HCT116 (cell line): ENCODE results near the gene ADD1. TPM values are rescaled to one million over a fixed set of nuclear protein-coding genes. Genes with fewer than 3 reads are reported as not detected.

Experiments used
- ATAC-seq: fragments of 200-7000 bp; cut with Tn5 transposase; 2 replicates; pipeline ENCODE4 v1.9.1; 2020; ENCODE audit warnings: mild to moderate bottlenecking, moderate library complexity
- BruUV-seq: library from RNA; stranded (reverse); fragments of 400-500 nt; replicated peaks from 2 replicates; lab custom pipeline; 2021; lab: Mats Ljungman, UMichigan
- CTCF ChIA-PET: fragments of 300-600 bp; sonication (Branson Sonifier 250); formaldehyde crosslinking; loops from one replicate; lab custom pipeline; 2021; ENCODE audit warnings: antibody characterized with exemption; lab: Charles Lee
- POLR2A ChIA-PET: fragments of 300-600, 350-600 bp; sonication (Branson Sonifier 250); formaldehyde crosslinking; loops from one replicate; lab custom pipeline; 2021; ENCODE audit warnings: antibody characterized with exemption; lab: Charles Lee
- RAD21 ChIA-PET, 2 experiments: fragments of 300-600 bp; sonication (Branson Sonifier 250); formaldehyde crosslinking; loops; one replicate each; lab custom pipeline; 2023; ENCODE audit warnings: low total read pairs in 2 of 2; ENCODE audit not compliant: uncharacterized antibody in 2 of 2, unreplicated experiment in 2 of 2, low non-redundant PET in 1 of 2; lab: Charles Lee
- DNase-seq: peaks from one replicate; pipeline ENCODE4 v3.0.0-alpha.2; 2010; ENCODE audit warnings: low read depth, low spot score
- H2AFZ ChIP-seq: fragments of 200-600 bp; shearing (Covaris generic), sonication (generic); 2 replicates; pipeline ENCODE4 v1.6.1; 2017; ENCODE audit warnings: low read depth, mixed run types, mixed read lengths, antibody characterized with exemption, low read length; ENCODE audit not compliant: poor library complexity, severe bottlenecking
- H3K27ac ChIP-seq: 2 replicates; pipeline ENCODE4 v1.5.1; 2012; ENCODE audit warnings: low read depth, low read length
- H3K27me3 ChIP-seq: fragments of 200-600 bp; sonication (generic); 2 replicates; pipeline ENCODE4 v1.6.1; 2016; ENCODE audit warnings: mixed run types, low read length, mixed read lengths; ENCODE audit not compliant: insufficient read depth
- H3K36me3 ChIP-seq, 2 experiments: fragments of 200-500 bp in 1 of 2; fragments of 200-600 bp in 1 of 2; sonication (Bioruptor generic) in 1 of 2; sonication (generic) in 1 of 2; 2 replicates each; pipeline versions ENCODE4 v1.5.1 to v1.6.1; 2014 to 2016; ENCODE audit warnings: low read length in 2 of 2, inconsistent platforms in 1 of 2, mixed read lengths in 1 of 2, mixed run types in 1 of 2; ENCODE audit not compliant: insufficient read depth in 2 of 2, control insufficient read depth in 1 of 2
- H3K4me1 ChIP-seq, 2 experiments: fragments of 200-600 bp in 1 of 2; sonication (generic) in 1 of 2; 2 replicates each; pipeline versions ENCODE4 v1.5.1 to v1.6.1; 2012 to 2017; ENCODE audit warnings: low read length in 2 of 2, inconsistent platforms in 1 of 2, mild to moderate bottlenecking in 1 of 2, mixed read lengths in 1 of 2, mixed run types in 1 of 2, moderate library complexity in 1 of 2; ENCODE audit not compliant: insufficient read depth in 2 of 2, control insufficient read depth in 1 of 2
- H3K4me2 ChIP-seq: fragments of 200-600 bp; sonication (generic); 2 replicates; pipeline ENCODE4 v1.6.1; 2017; ENCODE audit warnings: mixed run types, low read length, mixed read lengths
- H3K4me3 ChIP-seq, 2 experiments: fragments of 200-600 bp in 1 of 2; sonication (generic) in 1 of 2; replicated peaks in 1 of 2; 2 replicates each; pipeline ENCODE4 v1.5.1; 2011 to 2016; ENCODE audit warnings: low read length in 2 of 2, control low read depth in 1 of 2, low read depth in 1 of 2, mild to moderate bottlenecking in 1 of 2, mixed read lengths in 1 of 2, mixed run types in 1 of 2
- H3K79me2 ChIP-seq: fragments of 200-600 bp; sonication (generic); 2 replicates; pipeline ENCODE4 v1.6.1; 2017; ENCODE audit warnings: mild to moderate bottlenecking, mixed run types, low read length, moderate library complexity, mixed read lengths; ENCODE audit not compliant: insufficient read depth
- H3K9ac ChIP-seq: fragments of 200-600 bp; sonication (generic); 2 replicates; pipeline ENCODE4 v1.6.1; 2016; ENCODE audit warnings: low read length, mixed read lengths
- H3K9me2 ChIP-seq: fragments of 200-600 bp; sonication (generic), shearing (Covaris generic); 2 replicates; pipeline ENCODE4 v1.6.1; 2017; ENCODE audit warnings: mixed run types, mild to moderate bottlenecking, moderate library complexity; ENCODE audit not compliant: insufficient read depth
- H3K9me3 ChIP-seq, 2 experiments: fragments of 200-500 bp in 1 of 2; fragments of 200-600 bp in 1 of 2; sonication (Bioruptor generic) in 1 of 2; sonication (generic) in 1 of 2; 2 replicates each; pipeline ENCODE4 v1.6.1; 2014 to 2017; ENCODE audit warnings: low read length in 2 of 2, mixed read lengths in 2 of 2, inconsistent platforms in 1 of 2, low read depth in 1 of 2, mild to moderate bottlenecking in 1 of 2, mixed run types in 1 of 2, moderate library complexity in 1 of 2; ENCODE audit not compliant: control insufficient read depth in 1 of 2, insufficient read depth in 1 of 2
- H4K20me1 ChIP-seq: fragments of 200-600 bp; sonication (generic), shearing (Covaris generic); 2 replicates; pipeline ENCODE4 v1.6.1; 2017; ENCODE audit warnings: mixed run types, mild to moderate bottlenecking, moderate library complexity; ENCODE audit not compliant: insufficient read depth
- CBX3 ChIP-seq: IDR thresholded peaks from 2 replicates; pipeline ENCODE4 v1.6.1; 2012; ENCODE audit warnings: low read depth
- ELF1 ChIP-seq: IDR thresholded peaks from 2 replicates; pipeline ENCODE4 v1.6.1; 2012; ENCODE audit warnings: low read depth, borderline replicate concordance
- EZH2 ChIP-seq: fragments of 200-600 bp; sonication (generic); IDR thresholded peaks from 2 replicates; pipeline ENCODE4 v1.6.1; 2017; ENCODE audit warnings: antibody characterized with exemption, mixed run types
- FOSL1 ChIP-seq: IDR thresholded peaks from 2 replicates; pipeline ENCODE4 v1.6.1; 2012; ENCODE audit warnings: low read depth
- JUND ChIP-seq: IDR thresholded peaks from 2 replicates; pipeline ENCODE4 v1.6.1; 2012
- POLR2A ChIP-seq: IDR thresholded peaks from 2 replicates; pipeline ENCODE4 v1.7.0; 2011; ENCODE audit warnings: borderline replicate concordance; ENCODE audit not compliant: insufficient read depth, insufficient read length; ENCODE audit errors: extremely low read depth
- POLR2AphosphoS5 ChIP-seq: IDR thresholded peaks from 2 replicates; pipeline ENCODE4 v1.6.1; 2011; ENCODE audit warnings: mild to moderate bottlenecking, low read depth, low read length, moderate library complexity
- RAD21 ChIP-seq: IDR thresholded peaks from 2 replicates; pipeline ENCODE4 v1.6.1; 2012; ENCODE audit warnings: low read depth, mild to moderate bottlenecking
- REST ChIP-seq: IDR thresholded peaks from 2 replicates; pipeline ENCODE4 v1.6.1; 2012; ENCODE audit warnings: low read depth
- SIN3A ChIP-seq: IDR thresholded peaks from 2 replicates; pipeline ENCODE4 v1.6.1; 2012; ENCODE audit warnings: low read depth
- SRF ChIP-seq: IDR thresholded peaks from 2 replicates; pipeline ENCODE4 v1.6.1; 2012; ENCODE audit warnings: low read depth
- TCF7L2 ChIP-seq: IDR thresholded peaks from 2 replicates; pipeline ENCODE4 v1.7.0; 2011; ENCODE audit warnings: borderline replicate concordance, inconsistent platforms; ENCODE audit not compliant: insufficient read depth, insufficient read length; ENCODE audit errors: extremely low read depth
- YY1 ChIP-seq: IDR thresholded peaks from 2 replicates; pipeline ENCODE4 v1.6.1; 2011; ENCODE audit warnings: low read length, low read depth, moderate library complexity, mild to moderate bottlenecking; ENCODE audit not compliant: insufficient replicate concordance; ENCODE audit errors: extremely low read depth
- ZBTB33 ChIP-seq: IDR thresholded peaks from 2 replicates; pipeline ENCODE4 v1.6.1; 2011; ENCODE audit warnings: mild to moderate bottlenecking, low read length, moderate library complexity; ENCODE audit not compliant: insufficient replicate concordance; ENCODE audit errors: extremely low read depth
- ZFX ChIP-seq: fragments of 450-650 bp; IDR thresholded peaks from 2 replicates; pipeline ENCODE4 v1.6.1; 2017
- ZNF274 ChIP-seq: fragments of 200-500 bp; sonication (Bioruptor generic); IDR thresholded peaks from 2 replicates; pipeline ENCODE4 v1.6.1; 2014; ENCODE audit warnings: mild to moderate bottlenecking, low read depth, low read length, inconsistent platforms
- intact Hi-C: fragments of 100-400 bp; cut with micrococcal nuclease; formaldehyde crosslinking; loops from 2 replicates; pipeline ENCODE4 v1.10.0; 2022
- total RNA-seq: library from RNA; stranded (reverse); gene quantifications from one replicate; pipeline ENCODE4 v1.2.1, GENCODE V29; 2021; ENCODE audit not compliant: unreplicated experiment
- TF ChIP-seq, protein P1 (sequence below): IDR thresholded peaks from 2 replicates; pipeline ENCODE4 v1.6.1; 2012
- TF ChIP-seq, protein P2 (sequence below), 3 experiments: fragments of 200-600 bp in 1 of 3; sonication (generic) in 1 of 3; IDR thresholded peaks in 2 of 3; conservative IDR thresholded peaks in 1 of 3; 2 replicates each; pipeline ENCODE4 v1.5.1; 2012 to 2017; ENCODE audit warnings: low read depth in 2 of 3, low read length in 2 of 3, antibody characterized with exemption in 1 of 3, borderline replicate concordance in 1 of 3, control low read depth in 1 of 3, mild to moderate bottlenecking in 1 of 3, mixed read lengths in 1 of 3, mixed run types in 1 of 3, moderate library complexity in 1 of 3; ENCODE audit not compliant: insufficient read depth in 1 of 3
- TF ChIP-seq, protein P3 (sequence below): IDR thresholded peaks from 2 replicates; pipeline ENCODE4 v1.6.1; 2012

Gene ADD1
- total RNA-seq, 1 experiment from 2014 or later, result 139 TPM

DNA sequence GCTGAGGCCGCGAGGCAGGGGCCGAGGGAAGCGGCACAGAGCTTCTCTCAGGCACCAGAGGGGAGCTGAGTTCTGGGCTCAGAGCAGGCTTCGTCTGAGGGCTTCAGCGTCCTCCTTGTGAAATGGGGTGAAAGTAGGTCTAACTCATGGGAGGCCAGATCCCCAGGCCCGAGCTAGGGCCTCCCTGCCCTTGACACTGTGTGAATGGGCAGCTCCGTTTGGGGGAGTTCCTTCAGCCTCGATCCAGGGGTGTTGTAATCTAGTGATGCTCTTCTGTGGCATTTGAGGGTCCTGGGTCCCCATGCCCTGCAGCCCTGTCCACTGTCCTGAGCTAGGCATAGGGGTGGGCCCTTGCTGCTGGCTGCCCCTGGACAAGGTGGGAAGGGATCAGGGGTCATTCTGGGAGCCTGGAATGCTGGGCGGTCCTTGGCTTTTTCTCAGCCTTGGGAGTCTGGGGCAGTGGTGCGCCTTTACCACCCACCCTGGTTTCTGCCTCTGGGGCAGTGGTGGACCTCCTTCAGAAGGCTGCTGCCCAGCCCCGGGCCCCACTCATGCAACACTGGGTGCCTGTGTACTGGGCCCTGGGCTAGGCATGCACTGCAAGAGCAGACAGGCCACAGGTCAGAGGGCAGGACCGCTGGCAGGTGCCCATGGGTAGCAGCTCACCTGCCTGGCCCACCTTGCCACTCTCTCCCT is 46.6 kb upstream of the ADD1 start:
- DNase-seq, result no peak
- no peak for ATAC-seq
- Histone ChIP-seq H3K4me1 (peaks cover 54 to 83% of the 10 kb centered on the region in 2 experiments), H3K9ac (0 out of 2 replicates have a peak overlapping the region, but pooled peaks have one; percentile 17), H3K4me3 (no peak overlapping the region), H3K9me2 (no peaks in the 10 kb centered on the region), H4K20me1 (no peaks in the 10 kb centered on the region), H3K4me2 (peak overlapping the region; percentile 51), H3K9me3 (no peaks in the 10 kb centered on the region), H3K27me3 (no peaks in the 10 kb centered on the region), H3K36me3 (no peaks in the 10 kb centered on the region), H3K27ac (peak overlapping the region; percentile 48; the same call in 1 of the 2 replicates), H2AFZ (no peak overlapping the region), H3K79me2 (no peaks in the 10 kb centered on the region)
- ChIA-PET POLR2A (no interaction called here), CTCF (no interaction called here), RAD21 (no interaction called here)
- intact Hi-C loops, result no loop called here
- TF ChIP-seq ZBTB33 (no peak), CBX3 (no peak), RAD21 (no peak), SRF (no peak), POLR2A (no peak), ZFX (no peak), REST (no peak), ELF1 (no peak), TCF7L2 (no peak), POLR2AphosphoS5 (no peak), JUND (no peak), ZNF274 (no peak), EZH2 (no peak), FOSL1 (no peak), SIN3A (no peak), YY1 (no peak)
- TF ChIP-seq, protein P1, sequence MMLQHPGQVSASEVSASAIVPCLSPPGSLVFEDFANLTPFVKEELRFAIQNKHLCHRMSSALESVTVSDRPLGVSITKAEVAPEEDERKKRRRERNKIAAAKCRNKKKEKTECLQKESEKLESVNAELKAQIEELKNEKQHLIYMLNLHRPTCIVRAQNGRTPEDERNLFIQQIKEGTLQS, result no peak
- TF ChIP-seq, protein P2, sequence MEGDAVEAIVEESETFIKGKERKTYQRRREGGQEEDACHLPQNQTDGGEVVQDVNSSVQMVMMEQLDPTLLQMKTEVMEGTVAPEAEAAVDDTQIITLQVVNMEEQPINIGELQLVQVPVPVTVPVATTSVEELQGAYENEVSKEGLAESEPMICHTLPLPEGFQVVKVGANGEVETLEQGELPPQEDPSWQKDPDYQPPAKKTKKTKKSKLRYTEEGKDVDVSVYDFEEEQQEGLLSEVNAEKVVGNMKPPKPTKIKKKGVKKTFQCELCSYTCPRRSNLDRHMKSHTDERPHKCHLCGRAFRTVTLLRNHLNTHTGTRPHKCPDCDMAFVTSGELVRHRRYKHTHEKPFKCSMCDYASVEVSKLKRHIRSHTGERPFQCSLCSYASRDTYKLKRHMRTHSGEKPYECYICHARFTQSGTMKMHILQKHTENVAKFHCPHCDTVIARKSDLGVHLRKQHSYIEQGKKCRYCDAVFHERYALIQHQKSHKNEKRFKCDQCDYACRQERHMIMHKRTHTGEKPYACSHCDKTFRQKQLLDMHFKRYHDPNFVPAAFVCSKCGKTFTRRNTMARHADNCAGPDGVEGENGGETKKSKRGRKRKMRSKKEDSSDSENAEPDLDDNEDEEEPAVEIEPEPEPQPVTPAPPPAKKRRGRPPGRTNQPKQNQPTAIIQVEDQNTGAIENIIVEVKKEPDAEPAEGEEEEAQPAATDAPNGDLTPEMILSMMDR (IDR thresholded peaks at IDR 0.05 in 2 of 3, conservative IDR thresholded peaks at IDR 0.05 in 1 of 3; ENCODE audit: borderline replicate concordance in 1 of 3, insufficient read depth in 1 of 3, low read depth in 2 of 3, low read length in 2 of 3), result no peak
- TF ChIP-seq, protein P3, sequence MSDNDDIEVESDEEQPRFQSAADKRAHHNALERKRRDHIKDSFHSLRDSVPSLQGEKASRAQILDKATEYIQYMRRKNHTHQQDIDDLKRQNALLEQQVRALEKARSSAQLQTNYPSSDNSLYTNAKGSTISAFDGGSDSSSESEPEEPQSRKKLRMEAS, result no peak
- no TSS peak for BruUV-seq
